ENCODE measurements around the gene KLRF2.

- TF ChIP-seq BHLHE40 (IDR thresholded peaks at IDR 0.05; ENCODE audit: low read depth, low read length) (no peak), ZFP36 (IDR thresholded peaks at IDR 0.05; ENCODE audit: borderline replicate concordance, partially characterized antibody) (no peak), RNF2 (IDR thresholded peaks at IDR 0.05; ENCODE audit: borderline replicate concordance, low read depth) (no peak), RFX5 (IDR thresholded peaks at IDR 0.05) (no peak), HOXA7 (CRISPR knock-in tag; IDR thresholded peaks at IDR 0.05) (no peak), POLR2AphosphoS2 (conservative IDR thresholded peaks at IDR 0.05; ENCODE audit: low read length) (no peak), CTCF (IDR thresholded peaks at IDR 0.05) (no peak), POLR2A (IDR thresholded peaks at IDR 0.05; ENCODE audit: low read length) (no peak), JUN (IDR thresholded peaks at IDR 0.05) (no peak), CEBPB (IDR thresholded peaks at IDR 0.05) (no peak)
Observed at GRCh38 chr12:9932270-9932669, 51.0 kb downstream of the KLRF2 start, which contains the start of gene CLEC2A.
